Natural killer cell (primary cell): ENCODE data around the gene RASSF7. TPM values are rescaled to one million over a fixed set of nuclear protein-coding genes. Genes with fewer than 3 reads are reported as not detected.

Experiments
- ATAC-seq, 3 donors: fragments of 150-1000 bp in 2 of 3; fragments of 200-7000 bp in 1 of 3; cut with Tn5 transposase; 1 replicate in 1 of 3; 2 replicates in 2 of 3; pipeline ENCODE4 v1.10.0; 2021; ENCODE audit warnings: mild to moderate bottlenecking in 2 of 3, moderate library complexity in 2 of 3
- DNase-seq, 2 donors: peaks; one replicate each; pipeline versions ENCODE4 v3.0.0 to v3.0.0-alpha.2; 2013 to 2021; ENCODE audit warnings: mixed read lengths in 1 of 2
- H3K27ac ChIP-seq: one replicate; pipeline ENCODE4 v1.5.1; 2013; ENCODE audit warnings: mild to moderate bottlenecking, low read length
- H3K27me3 ChIP-seq: one replicate; pipeline ENCODE4 v1.6.1; 2013; ENCODE audit warnings: low read length; ENCODE audit not compliant: control insufficient read depth, insufficient read depth
- H3K36me3 ChIP-seq: one replicate; pipeline ENCODE4 v1.6.1; 2013; ENCODE audit warnings: low read length; ENCODE audit not compliant: control insufficient read depth, insufficient read depth
- H3K4me1 ChIP-seq: one replicate; pipeline ENCODE4 v1.6.1; 2013; ENCODE audit warnings: low read length; ENCODE audit not compliant: control insufficient read depth, insufficient read depth
- H3K4me3 ChIP-seq: one replicate; pipeline ENCODE4 v1.5.1; 2013; ENCODE audit warnings: low read length
- H3K9me3 ChIP-seq: one replicate; pipeline ENCODE4 v1.6.1; 2013; ENCODE audit warnings: low read length; ENCODE audit not compliant: control insufficient read depth, insufficient read depth
- H3K27ac Mint-ChIP-seq, 2 donors: one replicate each; pipeline ENCODE4 v1.8.0; 2022; ENCODE audit warnings: mild to moderate bottlenecking in 2 of 2, mixed read lengths in 2 of 2, moderate library complexity in 1 of 2
- H3K27me3 Mint-ChIP-seq, 2 donors: one replicate each; pipeline ENCODE4 v1.8.0; 2022; ENCODE audit warnings: low read depth in 2 of 2, mixed read lengths in 2 of 2
- H3K36me3 Mint-ChIP-seq: one replicate; pipeline ENCODE4 v1.8.0; 2022; ENCODE audit warnings: mixed read lengths
- H3K4me1 Mint-ChIP-seq, 2 donors: one replicate each; pipeline ENCODE4 v1.8.0; 2022; ENCODE audit warnings: mixed read lengths in 2 of 2
- H3K4me3 Mint-ChIP-seq: one replicate; pipeline ENCODE4 v1.8.0; 2022; ENCODE audit warnings: mild to moderate bottlenecking, moderate library complexity, mixed read lengths
- H3K9me3 Mint-ChIP-seq, 2 donors: one replicate each; pipeline ENCODE4 v1.8.0; 2022; ENCODE audit warnings: mixed read lengths in 2 of 2
- CTCF ChIP-seq: fragments of 200-600 bp; IDR thresholded peaks from one replicate; pipeline ENCODE4 v1.8.0; 2022; ENCODE audit warnings: antibody characterized with exemption
- WGBS: methylation state at CpG from one replicate; pipeline ENCODE4 v1.1.7; 2013; ENCODE audit warnings: missing lambda C conversion rate; ENCODE audit not compliant: insufficient coverage; 5-methylcytosine and 5-hydroxymethylcytosine counted together
- intact Hi-C: fragments of 100-400 bp; cut with micrococcal nuclease; formaldehyde crosslinking; loops from one replicate; pipeline ENCODE4 v1.14.2; 2022
- total RNA-seq, 4 donors: library from RNA; stranded (reverse); fragments of 120-200 nt in 1 of 4; gene quantifications; one replicate each; pipeline versions ENCODE4 v1.2.3 to v1.2.4, GENCODE V29; 2013 to 2022

The RASSF7 gene
- total RNA-seq, 3 donors from 2014 or later (not counting 1 experiment from before 2014, with no cell fraction given) = 19.0 to 21.7 (median 20.0) TPM

DNA sequence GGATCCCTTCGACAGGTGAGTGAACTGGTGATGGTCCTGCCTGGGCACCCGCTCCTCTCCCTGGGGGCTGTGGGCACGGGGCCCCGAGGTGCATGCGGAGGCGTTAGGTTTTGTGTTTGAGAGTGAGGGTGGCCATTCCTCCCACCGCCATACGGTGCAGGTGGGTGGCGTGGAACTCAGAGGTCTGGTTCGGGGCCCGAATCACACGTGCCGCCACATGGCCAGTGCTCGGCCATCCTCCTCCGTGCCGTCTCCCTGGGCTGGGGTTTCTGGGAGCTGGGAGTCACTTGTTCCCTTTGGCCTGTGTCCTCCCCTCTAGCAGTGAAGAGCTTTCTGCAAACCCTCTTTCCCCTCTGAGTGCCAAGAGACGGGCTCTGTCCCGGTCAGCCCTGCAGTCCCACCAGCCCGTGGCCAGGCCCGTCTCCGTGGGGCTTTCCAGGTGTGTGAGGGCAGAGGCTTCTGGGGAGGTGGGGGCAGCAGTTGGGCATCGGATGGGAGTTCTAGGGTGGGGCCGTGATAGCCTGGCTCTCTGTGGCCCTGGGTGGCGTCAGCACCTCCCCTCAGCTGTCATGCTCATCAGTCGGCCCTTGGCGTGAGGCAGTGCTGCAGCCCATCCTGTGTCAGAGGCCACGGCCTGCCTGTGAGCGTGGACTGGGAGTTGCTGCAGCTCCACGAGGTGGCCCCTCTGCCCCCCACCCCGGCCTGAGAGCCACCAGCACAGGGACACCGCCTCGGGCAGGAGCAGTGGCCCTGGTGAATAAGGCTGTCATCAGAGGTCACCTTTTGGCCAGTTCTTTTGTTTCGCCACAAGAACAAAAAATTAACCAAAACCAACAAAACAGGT lies 44.7 kb downstream of the RASSF7 start:
- 96% methylated on average over 32 of the region's 33 CpGs for WGBS
- H3K36me3 Mint-ChIP-seq = no peaks in the 10 kb centered on the region
- H3K36me3 ChIP-seq = peaks cover 80% of the 10 kb centered on the region
- no peak overlapping the region for H3K27ac Mint-ChIP-seq
- H3K4me3 Mint-ChIP-seq = no peak overlapping the region
- intact Hi-C loops = no loop called here
- H3K4me1 ChIP-seq = no peaks in the 10 kb centered on the region
- H3K27me3 Mint-ChIP-seq = no peaks in the 10 kb centered on the region
- no peaks in the 10 kb centered on the region for H3K9me3 ChIP-seq
- no peaks in the 10 kb centered on the region for H3K4me1 Mint-ChIP-seq
- no peaks in the 10 kb centered on the region for H3K9me3 Mint-ChIP-seq
- no peak overlapping the region for H3K4me3 ChIP-seq
- no peak overlapping the region for H3K27ac ChIP-seq
- no peak for TF ChIP-seq CTCF
- DNase-seq (no peak), ATAC-seq (no peak)
- no peaks in the 10 kb centered on the region for H3K27me3 ChIP-seq

- H3K27me3 ChIP-seq = no peaks in the 10 kb centered on the region
- DNase-seq (no peak), ATAC-seq (no peak)
- no peak for TF ChIP-seq CTCF
- no peaks in the 10 kb centered on the region for H3K9me3 ChIP-seq
- H3K4me3 ChIP-seq = no peak overlapping the region
- no peaks in the 10 kb centered on the region for H3K9me3 Mint-ChIP-seq
- intact Hi-C loops = no loop called here
- H3K27me3 Mint-ChIP-seq = no peaks in the 10 kb centered on the region
- no peak overlapping the region for H3K27ac Mint-ChIP-seq
- peaks cover 86% of the 10 kb centered on the region for H3K36me3 ChIP-seq
- no peaks in the 10 kb centered on the region for H3K4me1 Mint-ChIP-seq
- H3K27ac ChIP-seq = no peak overlapping the region
- no peak overlapping the region for H3K4me3 Mint-ChIP-seq
- WGBS = 93% methylated on average over 19 of the region's 19 CpGs
- no peaks in the 10 kb centered on the region for H3K4me1 ChIP-seq
- H3K36me3 Mint-ChIP-seq = no peaks in the 10 kb centered on the region
Observed at GRCh38 chr11:606245-606644, 45.5 kb downstream of the RASSF7 start.

DNA sequence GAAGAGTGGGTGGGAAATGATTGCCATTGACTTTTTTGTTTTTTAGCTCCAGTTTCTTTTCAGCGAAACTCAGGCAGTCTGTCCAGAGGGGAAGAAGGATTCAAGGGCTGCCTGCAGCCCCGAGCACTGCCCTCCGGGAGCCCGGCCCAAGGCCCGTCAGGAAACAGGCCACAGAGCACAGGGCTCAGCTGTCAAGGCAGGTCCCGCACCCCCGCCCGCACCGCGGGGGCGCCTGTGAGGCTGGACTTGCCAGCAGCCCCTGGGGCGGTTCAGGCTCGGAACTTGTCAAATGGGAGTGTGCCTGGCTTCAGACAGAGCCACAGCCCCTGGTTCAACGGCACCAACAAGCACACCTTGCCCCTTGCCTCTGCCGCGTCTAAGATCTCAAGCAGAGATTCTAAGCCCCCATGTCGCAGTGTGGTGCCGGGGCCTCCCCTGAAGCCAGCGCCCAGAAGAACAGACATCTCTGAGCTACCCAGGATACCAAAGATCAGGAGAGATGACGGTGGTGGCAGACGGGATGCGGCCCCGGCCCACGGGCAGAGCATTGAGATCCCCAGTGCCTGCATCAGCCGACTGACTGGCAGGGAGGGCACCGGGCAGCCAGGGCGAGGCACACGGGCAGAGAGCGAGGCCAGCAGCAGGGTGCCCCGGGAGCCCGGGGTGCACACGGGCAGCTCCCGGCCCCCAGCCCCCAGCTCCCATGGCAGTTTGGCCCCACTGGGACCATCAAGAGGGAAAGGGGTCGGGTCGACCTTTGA lies 46.4 kb downstream of the RASSF7 start:
- no peaks in the 10 kb centered on the region for H3K27me3 Mint-ChIP-seq
- WGBS = 94% methylated on average over 35 of the region's 35 CpGs
- no peak overlapping the region for H3K27ac Mint-ChIP-seq
- Histone ChIP-seq H3K9me3 (no peaks in the 10 kb centered on the region), H3K4me3 (no peak overlapping the region), H3K27ac (no peak overlapping the region), H3K36me3 (peaks cover 86% of the 10 kb centered on the region), H3K4me1 (no peaks in the 10 kb centered on the region), H3K27me3 (no peaks in the 10 kb centered on the region)
- no peak overlapping the region for H3K4me3 Mint-ChIP-seq
- intact Hi-C loops = no loop called here
- DNase-seq (no peak), ATAC-seq (no peak)
- no peaks in the 10 kb centered on the region for H3K36me3 Mint-ChIP-seq
- no peaks in the 10 kb centered on the region for H3K9me3 Mint-ChIP-seq
- TF ChIP-seq CTCF = no peak
- H3K4me1 Mint-ChIP-seq = peaks cover 3% of the 10 kb centered on the region in 2 donors
